DOHH2 (cell line): ENCODE measurements around the gene PSMA8.

ENCODE experiments used
- H3F3A ChIP-seq: fragments of 200-600 bp; sonication (generic), shearing (Covaris generic); 2 replicates; pipeline ENCODE4 v1.6.0; 2016; ENCODE audit warnings: antibody characterized with exemption, mild to moderate bottlenecking; ENCODE audit not compliant: control insufficient read depth, insufficient read depth
- H3K27ac ChIP-seq: fragments of 200-600 bp; sonication (generic); 2 replicates; pipeline ENCODE4 v1.5.1; 2014; ENCODE audit warnings: low read depth, mild to moderate bottlenecking, low read length, moderate library complexity
- H3K27me3 ChIP-seq: fragments of 200-600 bp; sonication (generic); 2 replicates; pipeline ENCODE4 v1.6.1; 2014; ENCODE audit warnings: mild to moderate bottlenecking, low read length, mixed read lengths; ENCODE audit not compliant: control insufficient read depth
- H3K36me3 ChIP-seq: fragments of 200-600 bp; sonication (generic); 2 replicates; pipeline ENCODE4 v1.6.1; 2014; ENCODE audit warnings: mild to moderate bottlenecking, low read length, moderate library complexity, mixed read lengths; ENCODE audit not compliant: control insufficient read depth
- H3K4me1 ChIP-seq: fragments of 200-600 bp; sonication (generic); 2 replicates; pipeline ENCODE4 v1.6.1; 2014; ENCODE audit warnings: mild to moderate bottlenecking, low read length, mixed read lengths; ENCODE audit not compliant: control insufficient read depth
- H3K4me2 ChIP-seq: fragments of 200-600 bp; sonication (generic); 2 replicates; pipeline ENCODE4 v1.6.0; 2014; ENCODE audit warnings: mild to moderate bottlenecking, low read length, moderate library complexity
- H3K4me3 ChIP-seq: fragments of 200-600 bp; sonication (generic); 2 replicates; pipeline ENCODE4 v1.5.1; 2014; ENCODE audit warnings: mild to moderate bottlenecking, low read length, mixed read lengths
- H3K79me2 ChIP-seq: fragments of 200-600 bp; sonication (generic); 2 replicates; pipeline ENCODE4 v1.6.1; 2014; ENCODE audit warnings: mild to moderate bottlenecking, low read length, mixed read lengths; ENCODE audit not compliant: control insufficient read depth
- H3K9me2 ChIP-seq: fragments of 200-600 bp; sonication (generic); replicated peaks from 2 replicates; pipeline ENCODE4 v1.6.1; 2014; ENCODE audit warnings: mild to moderate bottlenecking, low read length, mixed read lengths; ENCODE audit not compliant: control insufficient read depth
- H3K9me3 ChIP-seq: fragments of 200-600 bp; sonication (generic); 2 replicates; pipeline ENCODE4 v1.6.1; 2014; ENCODE audit warnings: antibody characterized with exemption, low read length, mixed read lengths; ENCODE audit not compliant: control insufficient read depth, insufficient read depth
- H4K20me1 ChIP-seq: fragments of 200-600 bp; sonication (generic); 2 replicates; pipeline ENCODE4 v1.6.0; 2014; ENCODE audit warnings: low read depth, mild to moderate bottlenecking, antibody characterized with exemption, low read length, moderate library complexity; ENCODE audit not compliant: control insufficient read depth, insufficient read depth
- EZH2phosphoT487 ChIP-seq: fragments of 200-600 bp; sonication (generic); IDR thresholded peaks from 2 replicates; pipeline ENCODE4 v1.6.1; 2017; ENCODE audit warnings: borderline replicate concordance, mild to moderate bottlenecking, antibody characterized with exemption, low read length, moderate library complexity, mixed read lengths
- TF ChIP-seq, protein P1 (sequence below): fragments of 200-600 bp; sonication (generic); IDR thresholded peaks from one replicate; pipeline ENCODE4 v1.5.1; 2014; ENCODE audit warnings: antibody characterized with exemption, mild to moderate bottlenecking, low read depth, low read length; ENCODE audit not compliant: poor library complexity, severe bottlenecking

Gene PSMA8

DNA sequence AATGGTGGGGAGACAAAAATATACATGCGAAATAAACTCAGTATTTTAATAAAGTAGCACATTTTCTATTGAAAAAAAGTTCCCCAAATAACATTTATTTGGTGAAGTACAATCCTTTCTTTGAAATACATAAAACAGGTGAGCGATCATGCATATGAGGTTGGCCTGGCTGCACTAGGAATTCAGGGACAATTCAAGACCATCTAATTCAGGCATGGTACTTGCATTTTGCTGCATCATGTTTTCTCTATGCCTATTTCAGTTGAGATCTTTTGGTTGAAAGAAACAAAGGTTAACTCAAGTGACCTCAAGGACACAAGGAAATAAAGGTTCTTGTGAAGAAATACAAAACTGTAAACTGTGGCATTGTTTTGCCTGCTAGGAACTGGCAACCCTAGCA is 72.8 kb downstream of the PSMA8 start:
- peaks cover 12% of the 10 kb centered on the region for H3K4me1 ChIP-seq
- no peaks in the 10 kb centered on the region for H4K20me1 ChIP-seq
- no peak overlapping the region for H3K4me3 ChIP-seq
- H3K9me2 ChIP-seq, result no peaks in the 10 kb centered on the region
- no peak overlapping the region for H3K27ac ChIP-seq
- no peaks in the 10 kb centered on the region for H3K79me2 ChIP-seq
- H3K36me3 ChIP-seq, result no peaks in the 10 kb centered on the region
- H3K4me2 ChIP-seq, result no peak overlapping the region
- no peak for TF ChIP-seq EZH2phosphoT487
- TF ChIP-seq, protein P1, sequence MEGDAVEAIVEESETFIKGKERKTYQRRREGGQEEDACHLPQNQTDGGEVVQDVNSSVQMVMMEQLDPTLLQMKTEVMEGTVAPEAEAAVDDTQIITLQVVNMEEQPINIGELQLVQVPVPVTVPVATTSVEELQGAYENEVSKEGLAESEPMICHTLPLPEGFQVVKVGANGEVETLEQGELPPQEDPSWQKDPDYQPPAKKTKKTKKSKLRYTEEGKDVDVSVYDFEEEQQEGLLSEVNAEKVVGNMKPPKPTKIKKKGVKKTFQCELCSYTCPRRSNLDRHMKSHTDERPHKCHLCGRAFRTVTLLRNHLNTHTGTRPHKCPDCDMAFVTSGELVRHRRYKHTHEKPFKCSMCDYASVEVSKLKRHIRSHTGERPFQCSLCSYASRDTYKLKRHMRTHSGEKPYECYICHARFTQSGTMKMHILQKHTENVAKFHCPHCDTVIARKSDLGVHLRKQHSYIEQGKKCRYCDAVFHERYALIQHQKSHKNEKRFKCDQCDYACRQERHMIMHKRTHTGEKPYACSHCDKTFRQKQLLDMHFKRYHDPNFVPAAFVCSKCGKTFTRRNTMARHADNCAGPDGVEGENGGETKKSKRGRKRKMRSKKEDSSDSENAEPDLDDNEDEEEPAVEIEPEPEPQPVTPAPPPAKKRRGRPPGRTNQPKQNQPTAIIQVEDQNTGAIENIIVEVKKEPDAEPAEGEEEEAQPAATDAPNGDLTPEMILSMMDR, result no peak
- no peaks in the 10 kb centered on the region for H3F3A ChIP-seq
- H3K9me3 ChIP-seq, result no peaks in the 10 kb centered on the region
- H3K27me3 ChIP-seq, result no peaks in the 10 kb centered on the region

DNA sequence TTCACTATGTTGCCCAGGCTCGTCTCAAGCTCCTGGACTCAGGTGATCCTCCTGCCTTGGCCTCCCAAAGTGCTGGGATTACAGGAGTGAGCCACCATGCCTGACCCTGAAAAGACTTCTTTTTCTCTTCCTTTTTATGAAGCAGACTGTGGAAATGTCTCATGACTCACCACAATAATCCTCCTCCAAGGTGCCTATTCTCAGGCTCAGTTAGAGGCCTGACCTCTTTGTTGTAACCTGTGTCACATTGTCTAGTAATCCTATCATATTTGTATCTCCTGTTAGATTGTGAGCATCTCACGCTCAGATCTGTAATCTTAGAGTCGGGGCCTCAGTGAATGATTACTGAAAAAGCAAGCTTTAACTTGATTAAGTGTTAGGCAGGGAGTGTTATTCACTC is 74.3 kb downstream of the PSMA8 start:
- H3K9me3 ChIP-seq, result no peaks in the 10 kb centered on the region
- H3K36me3 ChIP-seq, result no peaks in the 10 kb centered on the region
- H3K4me2 ChIP-seq, result no peak overlapping the region
- no peaks in the 10 kb centered on the region for H3K9me2 ChIP-seq
- H3K4me1 ChIP-seq, result peaks cover 12% of the 10 kb centered on the region
- H3K27me3 ChIP-seq, result no peaks in the 10 kb centered on the region
- H3K79me2 ChIP-seq, result no peaks in the 10 kb centered on the region
- H4K20me1 ChIP-seq, result no peaks in the 10 kb centered on the region
- no peak for TF ChIP-seq EZH2phosphoT487
- TF ChIP-seq, protein P1, result no peak
- H3K4me3 ChIP-seq, result no peak overlapping the region
- H3F3A ChIP-seq, result no peaks in the 10 kb centered on the region
- H3K27ac ChIP-seq, result no peak overlapping the region

DNA sequence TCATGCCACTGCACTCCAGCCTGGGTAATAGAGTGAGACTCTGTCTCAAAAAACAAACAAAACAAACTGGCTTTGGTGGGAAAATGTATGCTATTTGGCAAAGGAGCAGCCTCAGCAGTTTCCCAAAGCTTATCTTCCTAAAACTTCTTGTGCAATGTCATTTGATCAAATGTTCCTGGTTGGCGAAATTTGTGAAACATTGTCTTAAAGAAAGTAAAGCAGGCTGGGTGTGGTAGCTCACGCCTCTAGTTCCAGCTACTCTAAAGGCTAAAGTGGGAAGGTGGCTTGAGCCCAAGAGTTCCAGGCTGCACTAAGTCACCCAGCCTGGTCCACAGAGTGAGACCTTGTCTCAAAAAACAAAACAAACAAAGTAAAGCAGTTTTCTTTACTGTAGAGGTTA is 75.3 kb downstream of the PSMA8 start:
- no peaks in the 10 kb centered on the region for H3K9me3 ChIP-seq
- H3K27me3 ChIP-seq, result no peaks in the 10 kb centered on the region
- H3K79me2 ChIP-seq, result no peaks in the 10 kb centered on the region
- H4K20me1 ChIP-seq, result no peaks in the 10 kb centered on the region
- H3K36me3 ChIP-seq, result no peaks in the 10 kb centered on the region
- H3K9me2 ChIP-seq, result no peaks in the 10 kb centered on the region
- H3F3A ChIP-seq, result no peaks in the 10 kb centered on the region
- H3K4me3 ChIP-seq, result no peak overlapping the region
- peaks cover 12% of the 10 kb centered on the region for H3K4me1 ChIP-seq
- H3K4me2 ChIP-seq, result no peak overlapping the region
- no peak overlapping the region for H3K27ac ChIP-seq
- TF ChIP-seq, protein P1, result no peak
- no peak for TF ChIP-seq EZH2phosphoT487

DNA sequence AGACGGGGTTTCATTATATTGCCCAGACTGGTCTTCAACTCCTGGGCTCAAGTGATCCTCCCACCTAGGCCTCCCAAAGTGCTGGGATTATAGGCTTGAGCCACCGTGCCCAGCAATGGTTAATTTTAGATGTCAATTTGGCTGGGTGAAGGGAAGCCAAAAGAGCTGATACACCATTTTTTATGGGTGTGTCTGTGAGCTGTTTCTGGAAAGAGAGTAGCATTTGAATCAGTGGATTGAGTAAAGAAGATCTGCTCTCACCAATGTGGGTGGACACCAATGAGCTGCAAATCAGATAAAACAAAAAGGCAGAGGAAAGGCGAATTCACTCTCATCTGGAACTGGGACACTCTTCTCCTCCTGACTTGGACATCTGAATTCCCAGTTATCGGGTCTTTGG is 76.5 kb downstream of the PSMA8 start:
- no peak overlapping the region for H3K27ac ChIP-seq
- no peaks in the 10 kb centered on the region for H3K27me3 ChIP-seq
- no peaks in the 10 kb centered on the region for H3K36me3 ChIP-seq
- H3K9me3 ChIP-seq, result no peaks in the 10 kb centered on the region
- no peaks in the 10 kb centered on the region for H3K9me2 ChIP-seq
- no peaks in the 10 kb centered on the region for H3F3A ChIP-seq
- H3K4me2 ChIP-seq, result no peak overlapping the region
- H4K20me1 ChIP-seq, result no peaks in the 10 kb centered on the region
- H3K4me1 ChIP-seq, result peaks cover 14% of the 10 kb centered on the region
- no peak overlapping the region for H3K4me3 ChIP-seq
- no peak for TF ChIP-seq EZH2phosphoT487
- TF ChIP-seq, protein P1, result no peak
- H3K79me2 ChIP-seq, result no peaks in the 10 kb centered on the region
